ENCODE data around the gene APELA. TPM values are rescaled to one million over a fixed set of nuclear protein-coding genes. Genes with fewer than 3 reads are reported as not detected.
"Not testable (repeated sequence)": the region's sequence is repeated elsewhere in the genome, so short reads cannot be mapped to it uniquely, and the experiment has no call there.

APELA gene
- total RNA-seq, 4 donors from 2014 or later, result 1.4 TPM; not detected in 3

DNA sequence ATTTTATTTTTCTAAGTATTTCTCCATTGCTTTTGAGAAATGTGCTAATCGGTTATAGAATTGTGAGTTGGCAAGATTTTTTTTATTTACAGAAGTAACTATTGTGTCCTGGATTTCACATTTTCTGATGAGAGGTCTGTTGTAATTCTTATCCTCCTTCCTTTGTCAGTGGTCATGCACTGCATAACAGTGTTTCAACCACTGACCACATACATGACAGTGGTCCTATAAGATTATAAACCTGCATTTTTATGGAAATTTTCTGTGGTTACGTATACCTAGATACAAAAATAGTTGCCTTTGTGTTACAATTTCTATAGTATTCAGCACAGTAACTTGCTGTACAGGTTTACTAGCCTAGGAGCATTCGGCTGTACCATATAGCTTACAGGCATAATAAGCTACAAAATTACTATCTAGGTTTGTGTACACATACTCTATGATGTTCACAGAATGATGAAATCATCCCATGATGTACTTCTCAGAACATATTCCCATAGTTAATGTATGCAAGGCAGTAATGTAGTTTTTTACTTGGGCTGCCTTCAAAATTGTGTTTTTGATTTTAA lies 47.8 kb downstream of the APELA start:
- no peak overlapping the region for H3K27ac ChIP-seq
- no peak for DNase-seq
- H3K9me3 ChIP-seq, result no peaks in the 10 kb centered on the region
- no peaks in the 10 kb centered on the region for H3K27me3 ChIP-seq
- H3K36me3 ChIP-seq, result no peaks in the 10 kb centered on the region
- intact Hi-C loops (cut with DNase I; ENCODE audit: low total_unique reads), result no loop called here
- no peak overlapping the region for H3K4me3 ChIP-seq
- TF ChIP-seq, protein P1, sequence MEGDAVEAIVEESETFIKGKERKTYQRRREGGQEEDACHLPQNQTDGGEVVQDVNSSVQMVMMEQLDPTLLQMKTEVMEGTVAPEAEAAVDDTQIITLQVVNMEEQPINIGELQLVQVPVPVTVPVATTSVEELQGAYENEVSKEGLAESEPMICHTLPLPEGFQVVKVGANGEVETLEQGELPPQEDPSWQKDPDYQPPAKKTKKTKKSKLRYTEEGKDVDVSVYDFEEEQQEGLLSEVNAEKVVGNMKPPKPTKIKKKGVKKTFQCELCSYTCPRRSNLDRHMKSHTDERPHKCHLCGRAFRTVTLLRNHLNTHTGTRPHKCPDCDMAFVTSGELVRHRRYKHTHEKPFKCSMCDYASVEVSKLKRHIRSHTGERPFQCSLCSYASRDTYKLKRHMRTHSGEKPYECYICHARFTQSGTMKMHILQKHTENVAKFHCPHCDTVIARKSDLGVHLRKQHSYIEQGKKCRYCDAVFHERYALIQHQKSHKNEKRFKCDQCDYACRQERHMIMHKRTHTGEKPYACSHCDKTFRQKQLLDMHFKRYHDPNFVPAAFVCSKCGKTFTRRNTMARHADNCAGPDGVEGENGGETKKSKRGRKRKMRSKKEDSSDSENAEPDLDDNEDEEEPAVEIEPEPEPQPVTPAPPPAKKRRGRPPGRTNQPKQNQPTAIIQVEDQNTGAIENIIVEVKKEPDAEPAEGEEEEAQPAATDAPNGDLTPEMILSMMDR (IDR thresholded peaks at IDR 0.05), result no peak
- TF ChIP-seq POLR2A (IDR thresholded peaks at IDR 0.05), result no peak
- no peaks in the 10 kb centered on the region for H3K4me1 ChIP-seq

DNA sequence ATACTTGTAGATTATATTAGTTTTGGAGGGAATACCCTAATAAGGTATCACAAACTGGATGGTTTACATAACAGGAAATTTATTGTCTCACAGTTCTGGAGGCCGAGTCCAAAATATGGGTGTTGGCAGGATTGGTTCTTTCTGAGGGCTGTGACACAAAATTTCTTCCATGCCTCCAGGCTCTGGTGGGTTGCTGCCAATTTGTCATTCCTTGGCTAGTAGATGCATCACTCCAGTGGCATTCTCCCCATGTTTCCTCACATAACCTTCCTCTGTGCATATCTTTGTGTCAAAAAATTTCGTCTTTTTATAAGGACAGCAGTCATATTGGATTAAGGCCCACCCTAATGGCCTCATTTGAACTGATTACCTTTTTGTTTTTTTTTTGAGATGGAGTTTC lies 49.3 kb downstream of the APELA start:
- no peak overlapping the region for H3K4me3 ChIP-seq
- H3K27ac ChIP-seq, result no peak overlapping the region
- no peaks in the 10 kb centered on the region for H3K4me1 ChIP-seq
- intact Hi-C loops (cut with DNase I; ENCODE audit: low total_unique reads), result no loop called here
- no peak for DNase-seq
- no peaks in the 10 kb centered on the region for H3K27me3 ChIP-seq
- no peaks in the 10 kb centered on the region for H3K36me3 ChIP-seq
- TF ChIP-seq, protein P1 (IDR thresholded peaks at IDR 0.05), result no peak
- no peak for TF ChIP-seq POLR2A (IDR thresholded peaks at IDR 0.05)
- H3K9me3 ChIP-seq, result no peaks in the 10 kb centered on the region

DNA sequence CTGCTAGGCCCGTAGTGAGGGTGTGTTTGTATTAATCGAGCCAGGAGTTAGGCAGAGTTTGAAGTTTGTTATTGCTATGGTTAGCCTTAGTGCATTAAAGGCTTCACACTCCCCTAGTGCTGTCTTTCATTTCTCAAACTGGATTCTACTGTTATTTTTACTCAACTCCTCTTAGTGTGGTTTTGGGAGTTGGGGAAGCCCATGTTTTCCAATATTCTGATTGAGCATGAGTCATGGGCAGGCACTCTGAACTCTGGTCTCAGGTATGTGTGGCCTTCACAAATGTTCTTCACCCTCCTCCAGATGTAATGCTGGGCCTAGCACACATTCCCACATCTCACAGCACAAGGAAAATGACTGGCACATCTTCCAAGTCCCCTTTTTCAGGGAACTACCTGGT lies 50.1 kb downstream of the APELA start:
- DNase-seq; H3K27me3 ChIP-seq; intact Hi-C loops (cut with DNase I; ENCODE audit: low total_unique reads): not testable (repeated sequence)

DNA sequence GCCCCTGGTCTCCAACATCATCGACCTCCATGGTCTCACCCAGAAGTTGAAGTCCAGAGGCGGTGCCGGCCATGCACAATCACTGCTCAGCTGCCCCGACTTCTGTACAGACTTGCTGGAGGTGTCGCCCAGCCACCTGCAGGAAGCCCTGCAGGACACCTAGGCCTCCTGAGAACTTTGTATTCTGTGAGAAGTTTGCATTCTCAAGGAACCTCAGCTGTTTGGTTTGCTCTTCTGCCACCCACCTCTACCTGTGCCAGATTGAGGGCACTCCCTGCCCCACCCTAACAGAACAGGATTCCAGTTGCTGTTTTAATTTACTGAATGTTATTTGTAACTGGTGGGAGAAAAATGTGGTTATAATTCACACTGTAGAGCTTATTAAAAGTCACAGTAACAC lies 53.7 kb downstream of the APELA start:
- no peaks in the 10 kb centered on the region for H3K4me1 ChIP-seq

More for the DNA sequence above, 50.1 kb downstream of the APELA start:
- H3K4me1 ChIP-seq, H3K36me3 ChIP-seq, H3K9me3 ChIP-seq, H3K4me3 ChIP-seq, H3K27ac ChIP-seq: not testable (repeated sequence)

DNA sequence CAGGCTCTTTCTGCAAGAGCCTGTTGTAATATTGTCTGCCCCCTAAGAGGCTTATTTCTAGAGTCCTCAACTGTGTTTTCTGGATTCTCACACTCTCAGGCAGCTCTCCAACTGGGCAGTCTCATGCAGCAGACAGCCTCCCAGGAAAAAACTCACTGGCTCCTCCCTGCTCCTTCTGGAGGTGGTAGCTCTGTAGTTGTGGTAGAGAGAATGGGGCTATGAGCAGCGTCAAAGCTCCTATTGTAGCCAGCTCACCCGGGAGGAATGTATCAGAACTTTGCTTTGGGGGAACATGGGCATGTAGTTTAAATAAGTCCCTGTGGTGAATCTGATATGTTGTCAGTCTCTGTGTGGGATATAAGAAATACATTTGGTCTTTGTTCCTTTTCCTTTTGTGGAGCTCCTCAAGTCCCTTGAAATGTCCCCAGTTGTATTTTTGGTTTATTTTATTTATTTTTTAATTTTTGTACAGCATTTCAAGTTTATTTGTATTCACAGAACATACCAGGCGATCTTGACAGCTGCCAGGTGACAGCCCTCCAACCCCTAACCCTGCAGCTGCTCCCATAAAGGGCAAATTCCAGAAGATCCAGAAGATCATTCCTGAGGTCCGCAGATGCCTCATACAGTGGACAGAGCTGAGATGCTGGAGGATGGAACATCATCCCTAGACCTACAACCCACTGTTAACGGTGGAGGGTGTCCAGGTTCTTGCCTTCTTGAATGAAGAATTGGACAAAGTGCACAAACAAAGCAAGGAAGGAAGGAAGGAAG lies 54.8 kb downstream of the APELA start:
- DNase-seq, result no peak
- Histone ChIP-seq H3K27me3 (no peaks in the 10 kb centered on the region), H3K4me3 (no peak overlapping the region), H3K36me3 (no peaks in the 10 kb centered on the region), H3K4me1 (no peaks in the 10 kb centered on the region), H3K27ac (no peak overlapping the region), H3K9me3 (no peaks in the 10 kb centered on the region)
- intact Hi-C loops (cut with DNase I; ENCODE audit: low total_unique reads), result no loop called here
- TF ChIP-seq POLR2A (IDR thresholded peaks at IDR 0.05), result no peak
- TF ChIP-seq, protein P1 (IDR thresholded peaks at IDR 0.05), result no peak

More for the DNA sequence above, 53.7 kb downstream of the APELA start:
- Histone ChIP-seq H3K27ac (no peak overlapping the region), H3K9me3 (no peaks in the 10 kb centered on the region), H3K4me3 (no peak overlapping the region), H3K27me3 (no peaks in the 10 kb centered on the region), H3K36me3 (no peaks in the 10 kb centered on the region)
- intact Hi-C loops (cut with DNase I; ENCODE audit: low total_unique reads), result no loop called here
- DNase-seq, result no peak
- TF ChIP-seq POLR2A (IDR thresholded peaks at IDR 0.05), result no peak
- TF ChIP-seq, protein P1 (IDR thresholded peaks at IDR 0.05), result no peak

Data from uterus (tissue), 4 donors.